ENCODE data around the gene GLDN.

GLDN gene

GRCh38 chr15:51390966-51391422, 49.5 kb downstream of the GLDN start:
- no peaks in the 10 kb centered on the region for H3K27me3 ChIP-seq (replicated peaks; ENCODE audit: insufficient read depth, low read length)
- H3K36me3 ChIP-seq (replicated peaks; ENCODE audit: insufficient read depth, low read length) = no peaks in the 10 kb centered on the region
- H3F3A ChIP-seq (ENCODE audit: insufficient read depth, low read length) = no peaks in the 10 kb centered on the region
- no peak for DNase-seq
- no peaks in the 10 kb centered on the region for H3K79me2 ChIP-seq (ENCODE audit: low read length)
- no peaks in the 10 kb centered on the region for H3K9me2 ChIP-seq (replicated peaks; ENCODE audit: insufficient read depth, low read length)
- H4K20me1 ChIP-seq (ENCODE audit: insufficient read depth, low read length) = no peaks in the 10 kb centered on the region
- H3K4me2 ChIP-seq (ENCODE audit: low read depth, low read length) = no peak overlapping the region
- no peak overlapping the region for H2AFZ ChIP-seq (ENCODE audit: low read length)
- H3K27ac ChIP-seq (ENCODE audit: low read length) = no peak overlapping the region
- H3K4me3 ChIP-seq (ENCODE audit: low read length) = no peak overlapping the region
- no peaks in the 10 kb centered on the region for H3K4me1 ChIP-seq (ENCODE audit: low read length)
- no peaks in the 10 kb centered on the region for H3K9me3 ChIP-seq (replicated peaks; ENCODE audit: insufficient read depth, low read length)
- TF ChIP-seq CTCF (IDR thresholded peaks at IDR 0.05; ENCODE audit: low read length) = no peak
- TF ChIP-seq EZH2phosphoT487 (IDR thresholded peaks at IDR 0.05; ENCODE audit: low read length) = no peak
- no peak for TF ChIP-seq EZH2 (optimal IDR thresholded peaks at IDR 0.05; ENCODE audit: low read depth, low read length)
- no peak overlapping the region for H3K9ac ChIP-seq (ENCODE audit: low read length)

GRCh38 chr15:51396921-51397320, 55.5 kb downstream of the GLDN start:
- Histone ChIP-seq H3K27me3 (replicated peaks; ENCODE audit: insufficient read depth, low read length) (no peaks in the 10 kb centered on the region), H3K9ac (ENCODE audit: low read length) (no peak overlapping the region), H3K9me3 (replicated peaks; ENCODE audit: insufficient read depth, low read length) (no peaks in the 10 kb centered on the region), H3K36me3 (replicated peaks; ENCODE audit: insufficient read depth, low read length) (no peaks in the 10 kb centered on the region), H3K4me3 (ENCODE audit: low read length) (no peak overlapping the region), H3K4me2 (ENCODE audit: low read depth, low read length) (no peak overlapping the region), H4K20me1 (ENCODE audit: insufficient read depth, low read length) (no peaks in the 10 kb centered on the region), H3F3A (ENCODE audit: insufficient read depth, low read length) (no peaks in the 10 kb centered on the region), H3K9me2 (replicated peaks; ENCODE audit: insufficient read depth, low read length) (no peaks in the 10 kb centered on the region), H3K27ac (ENCODE audit: low read length) (no peak overlapping the region), H3K79me2 (ENCODE audit: low read length) (no peaks in the 10 kb centered on the region), H3K4me1 (ENCODE audit: low read length) (no peaks in the 10 kb centered on the region), H2AFZ (ENCODE audit: low read length) (no peak overlapping the region)
- DNase-seq = no peak
- TF ChIP-seq EZH2phosphoT487 (IDR thresholded peaks at IDR 0.05; ENCODE audit: low read length) (no peak), CTCF (IDR thresholded peaks at IDR 0.05; ENCODE audit: low read length) (no peak), EZH2 (optimal IDR thresholded peaks at IDR 0.05; ENCODE audit: low read depth, low read length) (no peak)

GRCh38 chr15:51398626-51399025, 57.2 kb downstream of the GLDN start:
- no peak overlapping the region for H3K9ac ChIP-seq (ENCODE audit: low read length)
- no peak overlapping the region for H3K4me2 ChIP-seq (ENCODE audit: low read depth, low read length)
- H3K9me3 ChIP-seq (replicated peaks; ENCODE audit: insufficient read depth, low read length) = no peaks in the 10 kb centered on the region
- no peak overlapping the region for H3K4me3 ChIP-seq (ENCODE audit: low read length)
- H3K4me1 ChIP-seq (ENCODE audit: low read length) = no peaks in the 10 kb centered on the region
- no peaks in the 10 kb centered on the region for H3K9me2 ChIP-seq (replicated peaks; ENCODE audit: insufficient read depth, low read length)
- H3K27ac ChIP-seq (ENCODE audit: low read length) = no peak overlapping the region
- no peaks in the 10 kb centered on the region for H3K27me3 ChIP-seq (replicated peaks; ENCODE audit: insufficient read depth, low read length)
- no peaks in the 10 kb centered on the region for H4K20me1 ChIP-seq (ENCODE audit: insufficient read depth, low read length)
- no peaks in the 10 kb centered on the region for H3K79me2 ChIP-seq (ENCODE audit: low read length)
- no peaks in the 10 kb centered on the region for H3K36me3 ChIP-seq (replicated peaks; ENCODE audit: insufficient read depth, low read length)
- DNase-seq = no peak
- TF ChIP-seq EZH2 (optimal IDR thresholded peaks at IDR 0.05; ENCODE audit: low read depth, low read length) = no peak
- no peak for TF ChIP-seq EZH2phosphoT487 (IDR thresholded peaks at IDR 0.05; ENCODE audit: low read length)
- TF ChIP-seq CTCF (IDR thresholded peaks at IDR 0.05; ENCODE audit: low read length) = no peak
- H3F3A ChIP-seq (ENCODE audit: insufficient read depth, low read length) = no peaks in the 10 kb centered on the region
- H2AFZ ChIP-seq (ENCODE audit: low read length) = no peak overlapping the region
